Measurements from ENCODE around the gene CASKIN2. TPM values are rescaled to one million over a fixed set of nuclear protein-coding genes. Genes with fewer than 3 reads are reported as not detected.

The CASKIN2 gene
- total RNA-seq, 1 donor from 2014 or later, result 47.8 TPM

- Mint-ChIP-seq H3K4me1 (ENCODE audit: unreplicated experiment) (peaks cover 11% of the 10 kb centered on the region), H3K36me3 (ENCODE audit: low read depth, unreplicated experiment) (peaks cover 3% of the 10 kb centered on the region), H3K27ac (ENCODE audit: unreplicated experiment) (no peak overlapping the region), H3K9me3 (ENCODE audit: unreplicated experiment) (no peaks in the 10 kb centered on the region), H3K4me3 (ENCODE audit: unreplicated experiment) (no peak overlapping the region), H3K27me3 (ENCODE audit: unreplicated experiment) (no peaks in the 10 kb centered on the region)
- no peak for DNase-seq (ENCODE audit: low spot score)
- TF ChIP-seq CTCF (IDR thresholded peaks at IDR 0.05; ENCODE audit: unreplicated experiment), result no peak
Observed at GRCh38 chr17:75530837-75531720, 15.7 kb upstream of the CASKIN2 start.

GRCh38 chr17:75526555-75527270 is 11.4 kb upstream of the CASKIN2 start:
- no peak for TF ChIP-seq CTCF (IDR thresholded peaks at IDR 0.05; ENCODE audit: unreplicated experiment)
- Mint-ChIP-seq H3K4me3 (ENCODE audit: unreplicated experiment) (peak overlapping the region; percentile 90), H3K27me3 (ENCODE audit: unreplicated experiment) (peaks cover 2% of the 10 kb centered on the region), H3K27ac (ENCODE audit: unreplicated experiment) (no peak overlapping the region), H3K4me1 (ENCODE audit: unreplicated experiment) (peaks cover 9% of the 10 kb centered on the region), H3K9me3 (ENCODE audit: unreplicated experiment) (no peaks in the 10 kb centered on the region), H3K36me3 (ENCODE audit: low read depth, unreplicated experiment) (peaks cover 5% of the 10 kb centered on the region)
- DNase-seq (ENCODE audit: low spot score), result no peak

GRCh38 chr17:75525806-75526554 is 10.6 kb upstream of the CASKIN2 start:
- no peak for DNase-seq (ENCODE audit: low spot score)
- no peaks in the 10 kb centered on the region for H3K9me3 Mint-ChIP-seq (ENCODE audit: unreplicated experiment)
- peaks cover 2% of the 10 kb centered on the region for H3K27me3 Mint-ChIP-seq (ENCODE audit: unreplicated experiment)
- peaks cover 8% of the 10 kb centered on the region for H3K4me1 Mint-ChIP-seq (ENCODE audit: unreplicated experiment)
- H3K36me3 Mint-ChIP-seq (ENCODE audit: low read depth, unreplicated experiment), result peaks cover 5% of the 10 kb centered on the region
- H3K27ac Mint-ChIP-seq (ENCODE audit: unreplicated experiment), result no peak overlapping the region
- TF ChIP-seq CTCF (IDR thresholded peaks at IDR 0.05; ENCODE audit: unreplicated experiment), result no peak
- peak overlapping the region; percentile 90 for H3K4me3 Mint-ChIP-seq (ENCODE audit: unreplicated experiment)

GRCh38 chr17:75524970-75525805 is 9.9 kb upstream of the CASKIN2 start, which contains the start of gene LLGL2:
LLGL2 (plus strand) TSS chr17:75525697; CDS start chr17:75543427, 17,730 bp downstream.
- peak; percentile 68 for DNase-seq (ENCODE audit: low spot score)
- peaks cover 2% of the 10 kb centered on the region for H3K27me3 Mint-ChIP-seq (ENCODE audit: unreplicated experiment)
- H3K36me3 Mint-ChIP-seq (ENCODE audit: low read depth, unreplicated experiment), result peaks cover 5% of the 10 kb centered on the region
- peaks cover 5% of the 10 kb centered on the region for H3K4me1 Mint-ChIP-seq (ENCODE audit: unreplicated experiment)
- peak within 1 kb of the TSS; percentile 90 for H3K4me3 Mint-ChIP-seq (ENCODE audit: unreplicated experiment)
- TF ChIP-seq CTCF (IDR thresholded peaks at IDR 0.05; ENCODE audit: unreplicated experiment), result no peak
- H3K9me3 Mint-ChIP-seq (ENCODE audit: unreplicated experiment), result no peaks in the 10 kb centered on the region
- H3K27ac Mint-ChIP-seq (ENCODE audit: unreplicated experiment), result no peak within 1 kb of the TSS
